D721Med (cell line): ENCODE results near the gene DAGLA.

Experiments
- DNase-seq: peaks from one replicate; pipeline ENCODE4 v3.0.0; 2011; ENCODE audit warnings: low spot score; ENCODE audit not compliant: insufficient read length
- FAIRE-seq: peaks from 2 replicates; lab custom pipeline; 2011; peaks lifted over from hg19 to GRCh38; lab: Jason Lieb, UNC
- CTCF ChIP-seq: IDR thresholded peaks from 2 replicates; pipeline ENCODE4 v1.5.1; 2012; ENCODE audit warnings: mild to moderate bottlenecking, control low read depth; ENCODE audit not compliant: insufficient read depth; ENCODE audit errors: missing control alignments

DAGLA gene

DNA sequence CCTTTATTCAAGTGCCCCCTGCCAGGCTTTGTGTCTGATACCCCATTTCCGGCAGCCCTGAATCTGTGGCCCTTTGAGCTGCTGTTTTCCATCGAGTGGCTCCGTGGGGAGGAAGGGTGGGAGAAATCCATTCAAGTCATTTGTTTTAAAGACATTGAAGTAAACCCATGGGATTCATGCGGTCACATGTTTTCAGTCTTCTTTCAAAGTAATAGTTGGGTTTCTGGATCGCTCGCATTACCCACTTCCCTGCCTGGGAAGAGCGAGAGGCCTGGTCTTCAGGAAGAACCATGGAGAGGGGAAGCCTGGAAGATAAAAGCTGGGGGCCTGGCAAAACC lies 14.4 kb downstream of the DAGLA start:
- TF ChIP-seq CTCF, result no peak
- DNase-seq (no peak), FAIRE-seq (no peak)

- DNase-seq, result no peak
- FAIRE-seq, result no peak
These were observed 14.9 kb downstream of the DAGLA start for GRCh38 chr11:61694946-61695706.

DNA sequence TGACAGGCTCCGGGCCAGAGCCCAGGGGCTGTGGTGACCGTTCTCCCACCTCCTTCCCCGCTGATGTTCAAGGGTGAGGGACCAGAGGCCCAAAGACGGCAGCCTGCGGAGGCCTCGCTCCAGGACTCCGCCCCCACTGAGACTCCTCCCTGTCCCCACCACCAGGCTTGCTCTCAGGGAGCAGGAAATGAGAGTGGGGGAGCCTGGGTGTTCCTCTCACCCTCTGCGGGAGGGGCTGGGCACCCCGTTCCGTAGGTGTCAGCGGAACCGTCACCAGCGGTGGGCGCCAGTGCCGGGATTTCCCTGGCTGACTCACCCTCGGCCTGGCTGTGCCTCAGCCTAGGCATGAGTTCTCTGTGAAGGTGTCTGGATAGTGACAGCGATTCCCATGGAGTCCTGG lies 15.7 kb downstream of the DAGLA start:
- no peak for TF ChIP-seq CTCF
- no peak for FAIRE-seq
- no peak for DNase-seq

More at GRCh38 chr11:61694946-61695706, 14.9 kb downstream of the DAGLA start:
- TF ChIP-seq CTCF, result no peak

DNA sequence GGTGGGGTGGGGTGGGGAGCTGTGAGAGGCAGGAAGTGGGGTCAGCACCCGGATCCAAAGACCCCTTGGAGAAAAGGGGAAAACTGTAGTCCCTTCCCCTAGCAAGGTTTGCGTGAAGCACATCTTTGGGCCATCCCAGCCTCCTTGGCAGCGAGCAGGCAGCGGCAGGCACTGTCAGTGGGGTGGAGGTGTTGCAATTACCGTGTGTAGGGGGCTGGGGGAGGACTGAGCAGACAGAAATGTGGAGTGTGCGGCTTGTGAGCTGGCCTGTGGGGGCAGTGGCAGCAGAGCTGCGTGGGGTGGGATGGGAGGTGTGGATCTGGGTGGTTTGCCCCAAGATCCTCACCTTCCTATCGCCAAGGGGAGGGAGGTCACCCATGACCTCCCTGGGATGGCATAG lies 16.4 kb downstream of the DAGLA start:
- DNase-seq (no peak), FAIRE-seq (no peak)
- no peak for TF ChIP-seq CTCF

DNA sequence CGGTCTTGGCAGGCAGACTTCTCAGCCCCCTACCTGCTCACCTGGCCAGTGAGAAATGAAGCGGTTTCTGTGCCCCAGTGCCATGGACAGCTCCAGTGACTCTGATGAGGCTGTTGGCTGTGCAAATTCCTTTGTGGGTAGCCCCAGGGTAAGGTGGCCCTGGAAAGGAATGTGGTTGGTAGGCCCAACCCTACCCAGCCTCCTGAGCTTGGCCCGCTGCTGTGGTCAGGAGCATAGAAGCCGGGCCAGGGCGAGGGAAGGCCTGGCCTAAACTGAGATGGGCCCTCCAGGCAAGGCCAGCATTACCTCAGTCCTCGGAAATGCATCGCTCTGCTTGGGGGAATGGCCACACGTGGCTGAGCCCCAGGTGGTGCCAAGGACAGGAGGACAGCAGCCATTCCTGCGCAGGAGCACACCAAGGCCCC lies 16.9 kb downstream of the DAGLA start:
- FAIRE-seq (no peak), DNase-seq (no peak)
- TF ChIP-seq CTCF, result no peak

- FAIRE-seq, result no peak
- no peak for TF ChIP-seq CTCF
These were observed 17.6 kb downstream of the DAGLA start for GRCh38 chr11:61697764-61698163.

GRCh38 chr11:61698173-61698948 lies 18.2 kb downstream of the DAGLA start:
- FAIRE-seq (no peak), DNase-seq (no peak)
- TF ChIP-seq CTCF, result no peak

More at GRCh38 chr11:61697764-61698163, 17.6 kb downstream of the DAGLA start:
- no peak for DNase-seq
